ENCODE data around the gene ALDH3A1.

Gene ALDH3A1

DNA sequence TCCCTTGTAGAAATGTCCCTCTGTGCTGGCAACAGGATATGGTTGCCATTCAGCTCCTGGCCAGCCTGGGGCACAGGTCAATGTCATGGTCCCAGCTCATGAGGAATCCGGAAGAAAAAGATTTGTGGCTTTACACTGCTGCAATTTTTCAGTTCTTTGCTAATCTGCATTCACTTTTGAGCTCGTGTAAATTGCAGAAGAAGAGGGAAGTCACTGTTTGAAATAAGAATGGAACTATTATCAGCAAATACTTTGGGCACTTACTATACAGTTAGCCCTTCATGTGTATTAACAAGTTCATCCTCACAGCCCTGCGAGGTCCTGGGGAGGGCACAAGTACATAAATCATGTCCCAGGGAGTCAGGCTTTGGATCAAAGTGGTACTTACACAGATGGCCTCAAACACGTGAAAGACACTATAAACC lies 45.9 kb downstream of the ALDH3A1 start:
- H2AK5ac ChIP-seq (ENCODE audit: low read length): no peak overlapping the region
- H3K4me1 ChIP-seq (ENCODE audit: control insufficient read depth in 1 of 2, insufficient read depth in 2 of 2, low read length in 2 of 2): peaks cover 5 to 7% of the 10 kb centered on the region in 2 experiments
- H3K14ac ChIP-seq (ENCODE audit: low read length): no peak overlapping the region
- H3K4me2 ChIP-seq (ENCODE audit: low read length): no peak overlapping the region
- H2BK5ac ChIP-seq (ENCODE audit: low read depth, low read length, poor library complexity): no peak overlapping the region
- H3K36me3 ChIP-seq (ENCODE audit: control insufficient read depth in 1 of 2, insufficient read depth in 2 of 2, low read length in 2 of 2): no peaks in the 10 kb centered on the region
- H2BK120ac ChIP-seq (ENCODE audit: insufficient read depth, low read length, poor library complexity): no peak overlapping the region
- no peaks in the 10 kb centered on the region for H3K9me3 ChIP-seq (ENCODE audit: insufficient read depth, low read depth, low read length)
- H3K27me3 ChIP-seq (ENCODE audit: insufficient read depth, low read length): no peaks in the 10 kb centered on the region
- H2BK12ac ChIP-seq (ENCODE audit: low read length): no peak overlapping the region
- no peak overlapping the region for H3K4me3 ChIP-seq (ENCODE audit: low read depth, low read length)
- H3K79me2 ChIP-seq (ENCODE audit: control insufficient read depth, insufficient read depth, low read length, poor library complexity): no peaks in the 10 kb centered on the region
- no peak overlapping the region for H3K23ac ChIP-seq (ENCODE audit: low read length)
- H3K79me1 ChIP-seq (ENCODE audit: low read length): no peaks in the 10 kb centered on the region
- H3K18ac ChIP-seq (ENCODE audit: low read length): no peak overlapping the region
- no CpG with 5 or more reads among the region's 4 CpGs for WGBS (ENCODE audit: extremely low coverage, insufficient coverage, insufficient read length)
- H2AFZ ChIP-seq (ENCODE audit: insufficient read depth, low read length, poor library complexity): no peak overlapping the region
- H3K27ac ChIP-seq (ENCODE audit: low read depth, low read length): no peak overlapping the region
- no peak overlapping the region for H3K9ac ChIP-seq (ENCODE audit: low read length)
- H4K91ac ChIP-seq (ENCODE audit: low read depth, low read length): no peak overlapping the region
- H4K12ac ChIP-seq (ENCODE audit: low read depth, low read length): no peak overlapping the region
- H4K8ac ChIP-seq (ENCODE audit: low read depth, low read length): no peak overlapping the region
- no peak for DNase-seq
- no peak overlapping the region for H3K4ac ChIP-seq (ENCODE audit: low read depth, low read length)

Data from trophoblast cell (in vitro differentiated cells and primary cell).